ENCODE results near the gene ZBTB2.

DNA sequence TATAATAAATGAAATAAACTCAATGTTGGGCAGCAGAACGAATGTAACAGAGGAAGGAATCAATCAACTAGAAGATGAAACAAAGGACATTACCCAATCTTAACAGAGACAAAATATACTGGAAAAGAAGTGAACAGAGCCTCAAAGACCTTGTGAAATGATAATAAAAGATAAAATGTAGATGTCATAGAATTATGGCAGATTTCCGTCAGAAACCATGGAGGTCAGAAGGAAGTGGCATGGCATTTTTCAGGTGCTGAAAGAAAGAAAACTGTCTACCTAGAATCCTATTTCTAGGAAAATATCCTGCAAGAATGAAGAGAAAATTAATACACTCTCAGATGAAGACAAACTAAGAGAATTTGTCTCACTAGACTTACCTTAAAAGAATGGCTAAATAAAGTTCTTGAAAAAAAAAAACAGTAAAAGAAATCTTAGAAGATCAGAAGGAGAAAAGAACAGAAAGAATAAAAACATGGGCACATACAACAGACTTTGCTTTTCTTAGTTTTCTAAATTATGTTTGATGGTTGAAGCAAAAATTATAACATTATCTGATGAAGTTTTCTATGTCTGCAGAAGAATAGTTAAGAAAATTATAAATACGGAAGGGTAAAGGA lies 23.4 kb upstream of the ZBTB2 start:
- TF ChIP-seq CTCF (IDR thresholded peaks at IDR 0.05): no peak
- TF ChIP-seq POLR2A (IDR thresholded peaks at IDR 0.05): no peak
